Fibroblast of the aortic adventitia (primary cell): ENCODE measurements around the gene PIGT. TPM values are rescaled to one million over a fixed set of nuclear protein-coding genes. Genes with fewer than 3 reads are reported as not detected.

Experiments
- DNase-seq: peaks from one replicate; pipeline ENCODE4 v3.0.0-alpha.2; 2010; ENCODE audit warnings: low read depth
- H3K4me3 ChIP-seq: 2 replicates; pipeline ENCODE4 v1.5.1; 2011; ENCODE audit warnings: low read depth, mild to moderate bottlenecking, control low read depth, low read length, moderate library complexity
- total RNA-seq: library from RNA; depleted of rRNA; stranded (reverse); fragments of >200 nt; gene quantifications from 2 replicates; pipeline ENCODE4 v1.2.3, GENCODE V29; 2012; ENCODE audit warnings: low replicate concordance
- TF ChIP-seq, protein P1 (sequence below): IDR thresholded peaks from 2 replicates; pipeline ENCODE4 v1.5.1; 2011; ENCODE audit warnings: mild to moderate bottlenecking, low read length, control low read depth, inconsistent platforms; ENCODE audit not compliant: insufficient read depth

PIGT gene
- total RNA-seq, 1 donor: 67.4 TPM

DNA sequence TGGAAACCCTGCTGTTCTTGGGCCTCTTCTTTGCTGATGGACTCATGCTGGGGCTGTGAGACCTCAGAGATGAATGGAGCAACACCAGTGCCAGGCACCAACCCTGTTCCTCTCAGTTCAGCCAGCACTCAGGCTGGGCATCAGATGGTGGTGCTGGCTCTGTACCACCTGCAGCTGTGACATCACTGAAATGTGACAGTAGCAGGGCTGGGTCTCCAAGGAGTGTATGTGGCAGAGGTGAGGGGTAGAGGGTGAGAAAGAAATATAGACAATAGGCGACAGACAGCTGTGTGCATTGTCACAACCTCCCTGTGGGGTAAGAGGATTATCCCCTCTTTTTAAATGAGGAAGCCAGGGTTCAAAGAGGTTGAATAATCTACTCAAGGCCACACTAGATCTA is 37.8 kb upstream of the PIGT start, which contains the start of gene TP53TG5:
TSS of gene TP53TG5 (minus strand) at position 135 of the 400 bp plus-strand sequence. CDS start at position 46, 89 bp downstream.
- no peak for DNase-seq
- H3K4me3 ChIP-seq: no peak within 1 kb of the TSS
- TF ChIP-seq, protein P1, sequence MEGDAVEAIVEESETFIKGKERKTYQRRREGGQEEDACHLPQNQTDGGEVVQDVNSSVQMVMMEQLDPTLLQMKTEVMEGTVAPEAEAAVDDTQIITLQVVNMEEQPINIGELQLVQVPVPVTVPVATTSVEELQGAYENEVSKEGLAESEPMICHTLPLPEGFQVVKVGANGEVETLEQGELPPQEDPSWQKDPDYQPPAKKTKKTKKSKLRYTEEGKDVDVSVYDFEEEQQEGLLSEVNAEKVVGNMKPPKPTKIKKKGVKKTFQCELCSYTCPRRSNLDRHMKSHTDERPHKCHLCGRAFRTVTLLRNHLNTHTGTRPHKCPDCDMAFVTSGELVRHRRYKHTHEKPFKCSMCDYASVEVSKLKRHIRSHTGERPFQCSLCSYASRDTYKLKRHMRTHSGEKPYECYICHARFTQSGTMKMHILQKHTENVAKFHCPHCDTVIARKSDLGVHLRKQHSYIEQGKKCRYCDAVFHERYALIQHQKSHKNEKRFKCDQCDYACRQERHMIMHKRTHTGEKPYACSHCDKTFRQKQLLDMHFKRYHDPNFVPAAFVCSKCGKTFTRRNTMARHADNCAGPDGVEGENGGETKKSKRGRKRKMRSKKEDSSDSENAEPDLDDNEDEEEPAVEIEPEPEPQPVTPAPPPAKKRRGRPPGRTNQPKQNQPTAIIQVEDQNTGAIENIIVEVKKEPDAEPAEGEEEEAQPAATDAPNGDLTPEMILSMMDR: no peak

DNA sequence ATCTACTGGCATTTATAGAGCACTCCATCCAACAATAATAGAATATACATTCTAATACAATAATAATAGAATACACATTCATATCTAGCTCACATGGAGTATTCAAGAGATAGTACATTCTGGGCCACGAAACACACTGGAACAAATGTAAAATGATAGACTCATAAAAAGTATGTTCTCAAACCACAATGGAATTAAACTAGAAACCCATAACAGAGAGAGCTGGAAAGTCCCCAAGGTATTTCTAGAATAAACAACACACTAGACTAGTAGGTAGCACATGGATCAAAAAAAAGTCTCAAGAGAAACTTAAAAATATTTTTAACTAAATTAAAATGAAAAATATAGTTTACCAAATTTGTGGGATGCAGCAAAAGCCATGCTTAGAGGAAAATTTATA is 28.7 kb upstream of the PIGT start:
- TF ChIP-seq, protein P1: no peak
- no peak overlapping the region for H3K4me3 ChIP-seq
- no peak for DNase-seq

DNA sequence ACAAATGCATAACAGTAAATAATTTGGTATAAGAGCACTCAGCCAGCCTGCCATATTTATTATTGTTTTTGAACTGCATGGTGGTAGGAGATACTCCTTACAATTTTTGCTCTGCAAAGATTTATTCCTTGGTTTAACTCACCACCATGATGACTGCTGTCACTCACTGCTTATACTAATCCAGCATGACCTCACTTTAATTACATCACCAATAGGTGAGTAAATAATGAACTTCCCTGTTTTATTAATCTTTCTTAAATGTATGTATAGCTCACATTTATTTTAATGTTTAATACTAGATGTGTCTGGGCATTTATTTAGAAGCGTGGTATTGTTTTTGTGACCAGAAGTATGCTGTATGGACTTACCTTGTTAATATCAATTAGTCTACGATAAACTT is 25.0 kb upstream of the PIGT start:
- no peak overlapping the region for H3K4me3 ChIP-seq
- no peak for DNase-seq
- TF ChIP-seq, protein P1: no peak

DNA sequence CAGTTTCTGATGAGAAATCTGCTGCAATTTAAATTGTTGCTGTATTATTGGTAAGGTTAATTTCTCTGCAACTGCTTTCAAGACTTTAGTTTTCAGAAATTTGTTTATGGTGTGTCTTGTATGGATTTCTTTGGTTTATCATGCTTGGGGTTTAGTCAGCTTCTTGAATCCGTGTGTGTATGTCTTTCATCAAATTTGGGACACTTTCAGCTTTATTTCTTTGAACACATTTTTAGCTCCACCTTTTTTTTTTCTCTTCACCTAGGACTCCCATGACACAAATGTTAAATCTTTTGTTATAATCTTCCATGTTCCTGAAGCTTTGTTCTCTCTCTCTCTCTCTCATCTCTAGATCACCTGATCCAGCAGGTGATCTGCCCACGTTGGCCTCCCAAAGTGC is 24.4 kb upstream of the PIGT start:
- DNase-seq: no peak
- H3K4me3 ChIP-seq: no peak overlapping the region

DNA sequence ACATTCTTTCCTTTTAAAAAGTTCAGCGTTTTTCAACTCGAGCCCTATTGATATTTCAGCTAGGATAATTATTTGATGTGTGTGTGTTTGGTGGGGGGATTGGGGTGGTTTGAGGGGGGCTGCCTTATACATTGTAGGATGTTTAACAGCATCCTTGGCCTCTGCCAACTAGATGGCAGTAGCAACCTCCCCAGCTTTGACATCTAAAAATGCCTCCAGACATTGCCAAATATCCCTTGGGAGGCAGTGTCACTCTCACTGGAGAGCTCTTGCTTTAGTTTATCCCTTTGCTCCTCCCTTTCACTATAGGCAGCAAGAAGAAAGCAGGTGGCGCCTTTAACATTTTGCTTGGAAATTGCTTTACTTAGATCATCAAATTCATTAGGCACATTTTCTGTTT is 23.2 kb upstream of the PIGT start:
- H3K4me3 ChIP-seq: no peak overlapping the region
- TF ChIP-seq, protein P1: no peak
- DNase-seq: no peak

More for the DNA sequence above, 24.4 kb upstream of the PIGT start:
- TF ChIP-seq, protein P1: no peak

DNA sequence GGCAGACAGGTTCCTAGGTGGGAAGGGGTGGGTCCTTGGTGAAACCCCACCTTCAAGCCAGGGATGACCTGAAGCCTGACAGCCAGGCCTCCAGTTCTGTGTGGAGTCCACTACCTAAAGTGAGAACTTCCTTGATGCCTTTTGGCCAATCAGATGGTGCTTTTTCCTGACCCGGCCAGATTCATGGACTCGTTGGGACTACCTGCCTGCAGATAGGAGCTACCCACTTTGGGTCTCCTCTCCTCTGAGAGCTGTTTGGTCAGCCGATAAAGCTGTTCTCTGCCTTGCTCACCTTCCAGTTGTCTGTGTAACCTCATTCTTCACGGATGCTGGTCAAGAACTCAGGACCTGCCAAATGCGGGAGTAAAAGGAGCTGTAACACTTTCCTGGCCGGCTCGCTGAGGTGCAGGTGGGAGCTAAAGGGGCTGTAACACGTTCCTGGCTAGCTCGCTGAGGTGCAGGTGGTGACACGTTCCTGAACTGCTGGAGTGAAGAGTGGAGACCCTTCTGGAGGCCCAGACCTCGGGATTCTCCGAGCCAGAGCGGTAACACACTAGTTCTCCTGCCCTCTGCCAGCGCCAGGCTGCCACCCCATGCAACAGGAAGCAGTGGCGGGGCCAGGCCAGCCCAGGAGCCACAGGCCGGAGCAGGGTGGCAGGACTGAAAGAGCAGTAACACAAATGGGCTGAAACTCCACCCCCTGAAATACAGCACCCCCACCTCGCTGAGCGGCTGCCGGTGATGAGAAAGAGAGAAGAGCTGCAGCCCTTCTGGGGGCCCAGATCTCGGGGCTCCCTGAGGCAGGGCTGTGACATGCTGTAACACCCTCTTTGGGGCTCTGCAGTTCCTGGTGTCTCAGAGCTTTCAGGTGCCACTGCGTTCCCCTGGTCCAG is 21.5 kb upstream of the PIGT start:
- TF ChIP-seq, protein P1: no peak
- no peak overlapping the region for H3K4me3 ChIP-seq
- DNase-seq: no peak

DNA sequence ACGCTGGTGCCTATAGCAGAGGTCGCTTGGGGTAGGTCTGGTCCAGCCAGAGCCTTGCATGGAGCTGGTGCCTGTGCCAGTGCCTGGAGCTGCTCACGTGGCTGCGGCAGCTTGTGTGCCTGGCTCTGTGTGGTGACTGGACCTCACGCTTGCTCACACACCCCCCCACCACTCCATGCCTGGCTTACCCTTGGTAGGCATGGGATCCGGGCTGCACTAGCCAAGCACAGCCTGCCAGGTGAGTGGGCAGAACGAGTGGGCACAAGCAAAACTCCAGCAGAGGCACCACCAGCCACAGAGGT is 20.9 kb upstream of the PIGT start:
- TF ChIP-seq, protein P1: no peak
- H3K4me3 ChIP-seq: no peak overlapping the region
- no peak for DNase-seq
